ENCODE results near the gene CUL4A.

DNA sequence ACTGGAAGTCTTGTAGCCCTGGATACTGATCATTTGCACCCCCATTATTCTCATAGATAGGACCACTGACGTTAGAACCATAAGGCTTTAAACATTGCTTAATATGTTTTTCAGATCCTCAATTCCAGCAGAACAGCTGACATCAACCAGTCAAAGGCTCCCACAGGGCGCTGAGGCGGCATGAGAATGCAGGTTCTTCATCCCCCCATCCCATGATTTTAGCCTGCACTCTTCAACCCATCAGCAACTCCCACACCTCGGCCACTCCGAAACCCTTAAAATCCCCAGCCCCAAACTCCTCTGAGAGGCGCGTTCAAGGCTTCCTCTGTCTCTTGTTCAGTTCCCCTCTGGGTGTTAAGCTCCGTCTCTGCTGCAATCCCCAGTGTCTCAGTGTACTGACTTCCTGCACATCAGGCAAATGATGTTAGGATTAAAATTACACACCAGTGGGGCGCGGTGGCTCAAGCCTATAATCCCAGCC is 63.3 kb downstream of the CUL4A start:
- TF ChIP-seq, protein P1, sequence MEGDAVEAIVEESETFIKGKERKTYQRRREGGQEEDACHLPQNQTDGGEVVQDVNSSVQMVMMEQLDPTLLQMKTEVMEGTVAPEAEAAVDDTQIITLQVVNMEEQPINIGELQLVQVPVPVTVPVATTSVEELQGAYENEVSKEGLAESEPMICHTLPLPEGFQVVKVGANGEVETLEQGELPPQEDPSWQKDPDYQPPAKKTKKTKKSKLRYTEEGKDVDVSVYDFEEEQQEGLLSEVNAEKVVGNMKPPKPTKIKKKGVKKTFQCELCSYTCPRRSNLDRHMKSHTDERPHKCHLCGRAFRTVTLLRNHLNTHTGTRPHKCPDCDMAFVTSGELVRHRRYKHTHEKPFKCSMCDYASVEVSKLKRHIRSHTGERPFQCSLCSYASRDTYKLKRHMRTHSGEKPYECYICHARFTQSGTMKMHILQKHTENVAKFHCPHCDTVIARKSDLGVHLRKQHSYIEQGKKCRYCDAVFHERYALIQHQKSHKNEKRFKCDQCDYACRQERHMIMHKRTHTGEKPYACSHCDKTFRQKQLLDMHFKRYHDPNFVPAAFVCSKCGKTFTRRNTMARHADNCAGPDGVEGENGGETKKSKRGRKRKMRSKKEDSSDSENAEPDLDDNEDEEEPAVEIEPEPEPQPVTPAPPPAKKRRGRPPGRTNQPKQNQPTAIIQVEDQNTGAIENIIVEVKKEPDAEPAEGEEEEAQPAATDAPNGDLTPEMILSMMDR (IDR thresholded peaks at IDR 0.05) = no peak
- no peak for TF ChIP-seq POLR2A (IDR thresholded peaks at IDR 0.05)
